Upper lobe of left lung (tissue), 6 donors: ENCODE data around the gene PHACTR1. TPM values are rescaled to one million over a fixed set of nuclear protein-coding genes. Genes with fewer than 3 reads are reported as not detected.

Source experiments
- ATAC-seq, 2 donors: fragments of 200-7000 bp; cut with Tn5 transposase; one replicate each; pipeline ENCODE4 v1.9.1; 2022; ENCODE audit warnings: mild to moderate bottlenecking in 2 of 2, moderate library complexity in 2 of 2; ENCODE audit not compliant: low FRiP score in 2 of 2
- DNase-seq, 2 donors: peaks; one replicate each; pipeline ENCODE4 v3.0.0-alpha.2; 2019 to 2020
- H3K27ac ChIP-seq, 4 donors: fragments of 200-600 bp; sonication (generic); one replicate each; pipeline ENCODE4 v1.5.1; 2016 to 2019
- H3K27me3 ChIP-seq, 4 donors: fragments of 200-600 bp; sonication (generic); one replicate each; pipeline ENCODE4 v1.5.1; 2017 to 2019
- H3K36me3 ChIP-seq, 4 donors: fragments of 200-600 bp; sonication (generic); one replicate each; pipeline ENCODE4 v1.5.1; 2016 to 2019
- H3K4me1 ChIP-seq, 4 donors: fragments of 200-600 bp; sonication (generic); one replicate each; pipeline ENCODE4 v1.5.1; 2018 to 2019
- H3K4me3 ChIP-seq, 4 donors: fragments of 200-600 bp; sonication (generic); one replicate each; pipeline ENCODE4 v1.5.1; 2017 to 2019; ENCODE audit warnings: mild to moderate bottlenecking in 2 of 4, moderate library complexity in 1 of 4
- H3K9me3 ChIP-seq, 4 donors: fragments of 200-600 bp; sonication (generic); one replicate each; pipeline ENCODE4 v1.5.1; 2018 to 2019
- CTCF ChIP-seq, 6 experiments: fragments of 450-650 bp in 4 of 6; fragments of 200-600 bp in 2 of 6; sonication (generic) in 2 of 6; IDR thresholded peaks; one replicate each; pipeline ENCODE4 v1.5.1; 2016 to 2019; ENCODE audit warnings: antibody characterized with exemption in 6 of 6
- EP300 ChIP-seq, 4 donors: sonication (generic); formaldehyde crosslinking; IDR thresholded peaks; one replicate each; pipeline ENCODE4 v1.5.1; 2017; ENCODE audit warnings: antibody characterized with exemption in 4 of 4, control low read depth in 2 of 4
- POLR2A ChIP-seq, 4 donors: fragments of 450-650 bp; IDR thresholded peaks; one replicate each; pipeline ENCODE4 v1.5.1; 2016 to 2017; ENCODE audit warnings: antibody characterized with exemption in 4 of 4, mild to moderate bottlenecking in 2 of 4
- POLR2AphosphoS5 ChIP-seq, 2 donors: sonication (generic); formaldehyde crosslinking; IDR thresholded peaks; one replicate each; pipeline ENCODE4 v1.5.1; 2017; ENCODE audit warnings: antibody characterized with exemption in 2 of 2
- WGBS, 2 donors: methylation state at CpG; one replicate each; pipeline ENCODE4 v1.1.5; 2017 to 2018; 5-methylcytosine and 5-hydroxymethylcytosine counted together
- total RNA-seq, 6 donors: library from RNA; depleted of rRNA in 4 of 6; stranded (reverse); fragments of >200 nt in 4 of 6; gene quantifications; one replicate each; pipeline versions ENCODE4 v1.1.0 to v1.2.1, GENCODE V29; 2016 to 2021
- donor health status: DM: no; HTN: no; CAD: no; lungs with moderate emphysema.
- donor health status: DM: no; HTN: yes; CAD: no; lungs with severe emphysema.

Gene PHACTR1
- total RNA-seq, 6 donors from 2014 or later: 63.2 to 121 (median 90.9) TPM

GRCh38 chr6:13239530-13240455, 523.2 kb downstream of the PHACTR1 start:
- H3K4me3 ChIP-seq: no peak overlapping the region
- no peaks in the 10 kb centered on the region for H3K4me1 ChIP-seq
- no peak overlapping the region for H3K27ac ChIP-seq
- DNase-seq: no peak
- H3K9me3 ChIP-seq: no peaks in the 10 kb centered on the region
- no peaks in the 10 kb centered on the region for H3K27me3 ChIP-seq
- no peak for ATAC-seq
- TF ChIP-seq POLR2A (IDR thresholded peaks at IDR 0.05): no peak
- no peak for TF ChIP-seq POLR2AphosphoS5 (IDR thresholded peaks at IDR 0.05)
- TF ChIP-seq EP300 (IDR thresholded peaks at IDR 0.05): no peak
- TF ChIP-seq CTCF (IDR thresholded peaks at IDR 0.05): no peak
- WGBS, 2 donors: 78 to 82% methylated on average over 9 of the region's 9 CpGs
- peaks cover 0 to 3% (median 1%) of the 10 kb centered on the region in 4 donors for H3K36me3 ChIP-seq

- ATAC-seq (no peak), DNase-seq (no peak)
- Histone ChIP-seq H3K36me3 (peaks cover 0 to 3% (median 1%) of the 10 kb centered on the region in 4 donors), H3K9me3 (no peaks in the 10 kb centered on the region), H3K27me3 (no peaks in the 10 kb centered on the region), H3K27ac (no peak overlapping the region), H3K4me3 (no peak overlapping the region), H3K4me1 (no peaks in the 10 kb centered on the region)
- 99 to 100% methylated on average over 5 of the region's 5 CpGs for WGBS, 2 donors
- no peak for TF ChIP-seq POLR2A (IDR thresholded peaks at IDR 0.05)
- no peak for TF ChIP-seq POLR2AphosphoS5 (IDR thresholded peaks at IDR 0.05)
- no peak for TF ChIP-seq EP300 (IDR thresholded peaks at IDR 0.05)
- TF ChIP-seq CTCF (IDR thresholded peaks at IDR 0.05): no peak
These were observed 524.8 kb downstream of the PHACTR1 start for GRCh38 chr6:13241364-13241763.

- Histone ChIP-seq H3K27me3 (no peaks in the 10 kb centered on the region), H3K36me3 (peaks cover 0 to 3% (median 1%) of the 10 kb centered on the region in 4 donors), H3K27ac (no peak overlapping the region), H3K4me3 (no peak overlapping the region), H3K4me1 (no peaks in the 10 kb centered on the region), H3K9me3 (no peaks in the 10 kb centered on the region)
- WGBS, 2 donors: 96 to 98% methylated on average over 3 of the region's 3 CpGs
- TF ChIP-seq EP300 (IDR thresholded peaks at IDR 0.05) (no peak), POLR2AphosphoS5 (IDR thresholded peaks at IDR 0.05) (no peak), CTCF (IDR thresholded peaks at IDR 0.05) (no peak), POLR2A (IDR thresholded peaks at IDR 0.05) (no peak)
- DNase-seq (no peak), ATAC-seq (no peak)
These were observed 525.6 kb downstream of the PHACTR1 start for GRCh38 chr6:13242178-13242577.

- H3K9me3 ChIP-seq: no peaks in the 10 kb centered on the region
- no peak overlapping the region for H3K27ac ChIP-seq
- peaks cover 0 to 3% (median under 1%) of the 10 kb centered on the region in 4 donors for H3K36me3 ChIP-seq
- ATAC-seq (no peak), DNase-seq (no peak)
- TF ChIP-seq EP300 (IDR thresholded peaks at IDR 0.05) (no peak), POLR2AphosphoS5 (IDR thresholded peaks at IDR 0.05) (no peak), CTCF (IDR thresholded peaks at IDR 0.05) (no peak), POLR2A (IDR thresholded peaks at IDR 0.05) (no peak)
- no peak overlapping the region for H3K4me3 ChIP-seq
- 78 to 87% methylated on average over 1 of the region's 1 CpG for WGBS, 2 donors
- no peaks in the 10 kb centered on the region for H3K4me1 ChIP-seq
- H3K27me3 ChIP-seq: no peaks in the 10 kb centered on the region
These were observed 526.0 kb downstream of the PHACTR1 start for GRCh38 chr6:13242590-13242989.
